GM12873 (cell line): ENCODE measurements around the gene FPGS.

Experiments used
- TF ChIP-seq, protein P1 (sequence below): IDR thresholded peaks from 2 replicates; pipeline ENCODE4 v1.5.1; 2012; ENCODE audit warnings: low read depth, mild to moderate bottlenecking, moderate library complexity, low read length, control low read depth; ENCODE audit not compliant: insufficient read depth; ENCODE audit errors: missing control alignments

Gene FPGS

DNA sequence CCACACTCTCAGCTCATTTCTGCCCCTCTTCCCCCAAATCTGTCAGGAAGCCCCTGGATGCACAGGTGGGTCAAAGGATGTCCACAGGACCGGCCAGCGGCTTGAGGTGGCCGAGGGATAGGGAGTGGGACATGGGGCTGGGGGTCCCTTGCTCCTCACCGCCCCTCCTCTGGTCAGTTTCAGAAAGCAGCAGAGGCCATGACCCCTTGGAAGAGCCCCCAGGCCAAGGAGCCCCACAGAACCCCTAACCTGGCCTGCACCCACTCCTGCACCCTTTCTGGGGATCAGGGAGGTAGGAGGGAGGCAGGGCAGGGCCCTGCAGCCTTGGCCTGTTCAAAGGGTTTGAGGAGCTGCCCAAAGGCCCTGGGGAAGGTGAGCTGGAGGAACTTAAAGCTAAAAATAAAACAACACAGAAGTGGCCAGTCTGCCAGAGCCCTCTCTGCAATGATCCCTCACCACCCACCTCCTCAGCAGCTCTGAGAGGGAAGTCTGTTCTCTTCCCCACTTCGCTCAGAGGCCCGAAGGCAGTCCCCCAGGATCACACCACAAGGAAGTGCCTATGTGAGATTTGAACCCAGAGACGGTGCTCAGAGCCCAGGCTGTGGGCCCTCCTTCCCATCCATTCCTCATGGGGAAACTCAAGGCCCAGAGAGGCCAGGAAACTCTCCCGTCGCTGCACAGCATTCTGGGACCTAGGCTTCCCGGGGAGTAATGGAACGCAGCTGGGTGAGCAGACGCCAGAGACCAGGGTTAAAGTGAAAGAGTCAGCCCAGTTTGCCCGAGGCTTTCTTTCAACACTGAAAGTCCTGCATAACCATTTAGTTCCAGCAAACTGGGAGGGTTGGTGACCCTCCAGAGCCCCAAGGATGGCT, 50.9 kb downstream of the FPGS start:
- TF ChIP-seq, protein P1, sequence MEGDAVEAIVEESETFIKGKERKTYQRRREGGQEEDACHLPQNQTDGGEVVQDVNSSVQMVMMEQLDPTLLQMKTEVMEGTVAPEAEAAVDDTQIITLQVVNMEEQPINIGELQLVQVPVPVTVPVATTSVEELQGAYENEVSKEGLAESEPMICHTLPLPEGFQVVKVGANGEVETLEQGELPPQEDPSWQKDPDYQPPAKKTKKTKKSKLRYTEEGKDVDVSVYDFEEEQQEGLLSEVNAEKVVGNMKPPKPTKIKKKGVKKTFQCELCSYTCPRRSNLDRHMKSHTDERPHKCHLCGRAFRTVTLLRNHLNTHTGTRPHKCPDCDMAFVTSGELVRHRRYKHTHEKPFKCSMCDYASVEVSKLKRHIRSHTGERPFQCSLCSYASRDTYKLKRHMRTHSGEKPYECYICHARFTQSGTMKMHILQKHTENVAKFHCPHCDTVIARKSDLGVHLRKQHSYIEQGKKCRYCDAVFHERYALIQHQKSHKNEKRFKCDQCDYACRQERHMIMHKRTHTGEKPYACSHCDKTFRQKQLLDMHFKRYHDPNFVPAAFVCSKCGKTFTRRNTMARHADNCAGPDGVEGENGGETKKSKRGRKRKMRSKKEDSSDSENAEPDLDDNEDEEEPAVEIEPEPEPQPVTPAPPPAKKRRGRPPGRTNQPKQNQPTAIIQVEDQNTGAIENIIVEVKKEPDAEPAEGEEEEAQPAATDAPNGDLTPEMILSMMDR: no peak

DNA sequence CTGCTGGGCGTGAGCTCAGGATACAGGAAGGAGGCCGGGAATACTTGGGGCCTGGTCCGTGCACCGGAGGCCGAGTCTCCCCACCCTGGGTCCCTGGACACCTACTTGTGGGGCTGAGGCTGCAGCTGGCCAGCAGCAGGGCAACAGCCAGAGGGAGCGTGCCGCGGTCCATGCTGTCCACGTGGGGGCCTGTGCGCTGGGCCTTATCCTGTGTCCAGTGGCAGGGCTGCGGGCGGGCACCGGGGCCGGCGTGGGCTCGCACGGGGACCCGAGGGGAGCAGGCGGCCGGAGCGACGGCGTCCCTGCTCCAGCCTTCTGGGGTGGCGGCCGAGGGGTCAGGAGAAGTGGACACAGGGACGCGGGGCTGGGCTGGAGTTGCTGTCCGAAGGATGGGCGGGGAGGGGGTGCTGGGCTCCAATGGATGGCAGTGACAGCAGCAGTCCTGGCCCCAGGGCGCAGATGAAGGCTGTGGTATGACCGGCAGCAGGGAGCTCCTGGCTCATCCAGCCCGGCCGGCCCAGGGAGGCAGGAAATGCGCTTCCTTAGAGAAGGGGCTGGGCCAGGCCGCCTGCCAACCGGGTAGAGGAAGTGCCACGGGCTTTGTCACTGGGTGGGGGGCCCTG, 51.6 kb downstream of the FPGS start, which contains the start of gene ENG:
Gene ENG, minus strand, starts transcription at position 475 of the 623 bp plus-strand sequence. Its CDS starts 303 bp downstream, at position 172.
- TF ChIP-seq, protein P1: peak; percentile 13

DNA sequence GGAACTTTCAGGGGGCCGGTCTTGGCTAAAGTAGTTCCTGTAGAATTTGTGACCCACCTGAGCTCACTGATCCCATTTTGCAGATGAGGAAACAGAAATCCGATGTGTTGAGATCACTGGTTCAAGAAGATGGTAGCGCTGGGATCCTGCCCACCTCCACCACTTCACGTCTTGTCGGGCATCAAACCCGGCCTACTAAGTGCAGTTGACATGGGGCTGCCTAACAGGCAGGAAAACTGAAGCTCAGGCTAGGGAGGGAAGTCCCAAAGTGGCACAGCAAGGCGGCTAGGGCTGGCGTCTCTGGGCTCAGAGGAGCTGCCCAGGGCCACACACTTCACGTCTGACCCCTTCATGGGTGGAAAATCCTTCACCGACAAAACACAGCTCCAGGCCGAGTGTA, 52.3 kb downstream of the FPGS start:
- TF ChIP-seq, protein P1: no peak

DNA sequence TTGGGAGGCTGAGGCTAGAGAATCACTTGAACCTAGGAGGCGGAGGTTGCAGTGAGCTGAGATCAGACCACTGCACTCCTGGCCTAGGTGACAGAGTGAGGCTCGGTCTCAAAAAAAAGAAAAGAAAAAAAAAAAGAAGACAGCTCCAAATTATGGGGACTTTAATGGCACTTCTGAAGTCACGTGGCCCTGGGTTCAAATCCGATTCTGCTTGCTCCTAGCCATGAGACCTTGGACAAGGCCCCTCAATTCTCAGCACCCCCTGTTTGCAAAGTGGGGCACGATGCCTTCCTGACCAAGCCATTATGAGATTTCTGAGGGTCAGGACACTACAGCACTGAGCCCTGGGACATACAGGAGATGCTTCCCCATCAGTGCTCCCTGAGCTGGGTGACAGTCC, 52.8 kb downstream of the FPGS start:
- TF ChIP-seq, protein P1: no peak

DNA sequence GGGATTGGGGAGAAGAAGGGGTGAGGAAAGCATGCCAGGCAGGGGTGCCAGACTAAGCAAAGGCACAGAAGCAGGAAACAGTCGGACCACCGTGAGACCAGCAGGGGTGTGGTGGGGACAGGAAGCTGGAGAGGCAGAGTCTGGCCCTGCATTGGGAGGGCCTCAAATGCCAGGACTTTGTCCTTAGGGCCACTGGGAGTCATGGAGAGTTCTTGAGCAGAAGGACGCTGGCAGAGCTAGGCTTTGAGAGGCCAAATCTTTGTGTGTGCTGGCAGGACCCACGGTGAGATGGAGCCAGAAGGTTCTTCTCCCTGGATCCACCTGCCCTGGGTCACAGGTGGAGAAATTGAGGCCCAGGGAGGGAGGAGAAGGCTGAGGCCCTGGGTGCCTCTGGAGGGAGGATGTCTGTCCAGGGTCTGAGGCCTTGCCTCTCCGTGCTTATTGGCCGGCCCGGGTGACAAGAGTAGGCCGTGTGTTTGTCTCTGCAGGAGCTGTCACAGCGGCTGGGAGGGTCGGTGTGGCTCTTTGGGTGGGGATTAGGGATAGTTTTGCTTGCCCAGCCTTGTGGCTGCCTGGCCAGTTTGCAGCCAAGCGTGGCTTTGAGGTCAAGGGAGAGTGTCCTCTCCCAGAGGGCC, 53.5 kb downstream of the FPGS start:
- TF ChIP-seq, protein P1: no peak

DNA sequence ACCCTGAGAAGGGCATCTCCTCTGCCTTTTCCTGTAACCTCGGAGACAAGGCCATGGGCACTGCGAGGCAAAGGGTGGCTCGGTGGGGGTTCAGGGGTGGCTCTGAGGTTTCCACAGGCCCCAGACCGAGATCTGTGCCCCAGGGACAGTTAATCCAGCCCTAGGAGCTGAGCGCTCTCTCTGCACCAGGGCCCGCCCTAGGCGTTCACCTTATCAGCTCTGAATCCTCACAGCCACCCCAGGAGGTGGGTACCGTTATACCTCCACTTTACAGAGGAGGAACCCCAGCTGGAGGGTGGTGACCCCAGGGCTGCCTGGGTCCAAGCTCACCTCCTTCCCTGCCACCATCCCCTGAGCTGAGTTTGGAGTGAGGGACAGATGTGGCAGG, 54.0 kb downstream of the FPGS start:
- TF ChIP-seq, protein P1: no peak

DNA sequence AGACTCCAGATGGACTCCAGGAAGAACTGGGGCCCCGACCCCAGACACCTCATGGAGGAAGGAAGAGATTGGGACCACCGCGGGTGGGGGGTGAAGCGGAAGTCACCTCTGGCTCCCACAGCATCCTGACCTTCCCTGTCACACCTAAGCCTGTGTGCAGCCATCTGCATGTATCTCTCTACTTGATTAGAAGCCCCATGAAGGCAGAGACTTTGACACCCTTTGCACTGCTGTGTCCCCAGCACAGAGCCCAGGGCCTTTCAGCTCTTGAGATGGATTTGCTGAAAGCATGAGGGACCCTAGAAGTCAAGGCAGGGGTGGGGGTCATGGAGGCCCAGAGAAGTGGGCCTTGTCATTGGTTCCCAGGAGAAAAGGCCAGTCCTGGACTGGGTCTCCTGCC, 54.6 kb downstream of the FPGS start:
- TF ChIP-seq, protein P1: no peak
